ENCODE measurements around the gene NEK9.
"Not testable (repeated sequence)": the region's sequence is repeated elsewhere in the genome, so short reads cannot be mapped to it uniquely, and the experiment has no call there.

The NEK9 gene

DNA sequence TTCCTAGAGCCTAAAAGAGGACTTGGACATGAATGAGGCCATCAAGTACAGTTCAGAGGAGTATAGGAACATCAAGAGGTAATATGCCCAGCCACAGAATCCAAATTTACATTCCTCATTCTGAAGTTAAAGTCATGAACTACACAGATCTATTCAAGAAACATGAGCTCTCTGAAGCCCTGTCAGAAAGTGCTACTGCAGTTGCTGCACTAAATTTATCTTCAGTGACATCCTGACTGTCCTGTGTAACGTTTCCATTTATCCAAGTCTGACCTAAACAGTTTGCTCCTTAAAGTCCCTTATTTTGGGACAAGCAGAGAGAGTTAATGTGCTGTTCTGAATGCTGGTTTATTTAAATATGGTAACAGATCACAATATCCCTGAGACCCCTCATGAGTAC lies 28.2 kb downstream of the NEK9 start:
- DNase-seq = no peak

DNA sequence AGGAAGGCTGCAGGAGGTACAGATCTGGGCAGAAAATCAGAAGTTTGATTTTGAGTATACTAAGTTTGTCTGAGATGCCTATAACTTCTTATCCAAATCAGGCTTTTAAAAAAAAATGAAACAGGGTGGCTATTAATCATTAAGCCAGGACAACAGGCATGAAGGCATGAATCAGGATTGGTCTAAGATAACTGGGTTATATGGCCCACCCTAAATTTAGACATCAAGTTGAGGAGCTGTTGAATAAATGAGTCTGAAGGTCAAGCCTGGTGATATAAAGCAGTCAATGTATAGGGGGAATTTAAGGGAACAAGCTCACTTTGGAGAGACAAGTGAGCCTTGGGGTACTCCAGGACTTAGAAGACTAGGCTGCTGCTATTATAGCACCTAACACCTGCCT lies 28.6 kb downstream of the NEK9 start:
- DNase-seq = no peak

DNA sequence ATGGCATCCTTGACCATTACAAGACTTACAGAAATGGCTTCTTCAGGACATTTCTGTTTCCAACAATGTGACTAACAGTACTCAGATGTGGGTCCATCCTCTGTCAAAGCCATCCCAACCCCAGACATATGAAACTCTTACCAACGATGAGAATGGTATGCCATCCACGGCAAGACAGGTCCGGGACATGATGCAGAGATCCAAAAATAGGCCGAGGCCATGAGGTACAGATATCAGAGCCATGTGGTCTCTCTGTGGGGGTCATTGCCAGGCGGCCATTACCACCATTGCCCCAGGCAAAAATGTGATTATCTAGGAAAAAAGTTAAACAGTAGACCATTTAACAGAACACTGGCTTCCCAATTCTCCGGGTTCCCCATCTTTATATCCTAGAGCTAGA lies 29.9 kb downstream of the NEK9 start:
- DNase-seq = no peak

DNA sequence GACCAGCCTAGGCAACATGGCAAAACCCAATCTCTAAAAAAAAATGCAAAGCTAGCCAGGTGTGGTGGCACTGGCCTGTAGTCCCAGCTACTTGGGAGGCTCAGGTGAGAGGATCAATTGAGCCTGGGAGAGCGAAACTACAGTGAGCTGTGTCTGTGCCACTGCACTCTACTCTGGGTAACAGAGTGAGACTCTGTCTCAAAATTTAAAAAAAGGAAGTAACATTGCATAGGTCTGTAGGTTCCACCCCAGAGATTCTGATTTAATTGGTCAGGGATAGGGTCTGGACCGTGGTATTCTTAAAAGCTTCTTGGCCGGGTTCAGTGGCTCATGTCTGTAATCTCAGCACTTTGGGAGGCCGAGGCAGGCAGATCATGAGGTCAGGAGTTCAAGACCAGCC lies 31.2 kb downstream of the NEK9 start:
- no peak for DNase-seq

DNA sequence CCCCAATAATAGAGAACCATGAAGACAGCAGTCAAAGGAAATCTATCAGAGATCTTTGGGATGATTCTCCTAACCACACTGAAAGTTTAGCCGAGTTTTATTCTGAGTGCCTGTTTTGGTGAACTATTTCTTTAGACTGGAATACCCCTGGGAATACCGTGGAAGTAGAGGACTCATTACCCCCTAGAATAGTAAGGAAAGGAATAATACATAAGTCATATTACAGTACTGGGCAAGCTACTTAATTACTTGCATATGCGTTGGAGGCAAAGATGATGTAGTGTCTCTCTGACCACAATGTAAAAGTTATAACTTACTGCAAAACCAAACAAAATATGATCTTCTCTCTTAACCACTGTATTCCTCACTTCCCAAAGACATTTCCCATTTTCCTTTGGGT lies 32.0 kb downstream of the NEK9 start:
- DNase-seq = no peak

DNA sequence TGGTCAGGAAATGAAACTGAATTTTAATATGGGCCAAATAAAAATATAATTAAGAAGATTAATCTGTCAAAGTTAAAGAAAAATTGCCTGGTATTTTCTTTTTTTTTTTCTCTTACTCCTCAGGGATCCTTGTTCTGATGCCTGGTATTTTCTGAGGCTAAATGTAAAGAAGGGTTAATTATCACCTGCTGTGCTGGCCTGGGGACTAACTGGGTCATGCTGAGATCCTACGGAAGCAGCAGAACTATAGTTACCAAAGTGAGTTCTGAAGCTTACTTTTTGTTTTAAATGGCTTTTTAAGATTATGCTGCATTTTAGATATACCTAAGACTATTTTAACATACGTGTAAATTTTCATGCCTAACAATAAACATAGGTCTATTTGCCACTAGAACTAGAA lies 34.1 kb downstream of the NEK9 start:
- no peak for DNase-seq

DNA sequence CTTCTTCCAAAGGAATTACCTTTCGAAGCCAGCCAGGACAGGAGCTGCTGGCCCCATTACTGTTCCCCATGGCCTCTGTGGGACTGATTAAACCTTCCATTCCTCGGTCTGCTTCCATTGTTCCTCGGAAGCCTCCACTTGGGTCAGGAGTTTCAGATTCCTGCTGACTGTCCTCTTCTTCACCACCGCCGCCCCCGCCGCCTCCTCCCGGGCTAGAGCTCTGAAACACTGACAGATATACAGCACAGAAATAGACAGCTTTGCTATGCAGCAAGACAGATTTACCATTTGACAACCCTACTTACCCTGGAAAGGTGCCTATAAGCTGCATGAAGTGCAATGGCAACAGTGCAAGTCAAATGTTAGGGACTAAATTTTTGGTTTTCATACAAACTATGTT lies 35.6 kb downstream of the NEK9 start:
- DNase-seq = no peak

DNA sequence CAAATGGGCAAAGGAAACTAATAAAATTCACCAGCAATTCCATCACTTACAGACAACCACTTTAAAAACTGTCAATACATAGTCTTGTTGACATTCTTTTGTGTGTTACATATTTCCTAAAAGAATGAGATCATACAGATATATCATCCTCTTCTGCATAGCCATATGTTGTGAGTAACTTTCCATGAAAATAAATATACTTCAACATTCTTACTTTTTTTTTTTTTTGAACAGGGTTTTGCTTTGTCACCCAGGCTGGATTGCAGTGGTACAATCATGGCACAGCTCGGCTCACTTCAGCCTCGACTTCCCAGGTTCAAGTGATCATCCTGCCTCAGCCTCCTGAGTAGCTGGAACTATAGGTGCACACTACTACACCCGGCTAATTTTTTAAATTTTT lies 36.5 kb downstream of the NEK9 start:
- DNase-seq = peak; percentile 22

DNA sequence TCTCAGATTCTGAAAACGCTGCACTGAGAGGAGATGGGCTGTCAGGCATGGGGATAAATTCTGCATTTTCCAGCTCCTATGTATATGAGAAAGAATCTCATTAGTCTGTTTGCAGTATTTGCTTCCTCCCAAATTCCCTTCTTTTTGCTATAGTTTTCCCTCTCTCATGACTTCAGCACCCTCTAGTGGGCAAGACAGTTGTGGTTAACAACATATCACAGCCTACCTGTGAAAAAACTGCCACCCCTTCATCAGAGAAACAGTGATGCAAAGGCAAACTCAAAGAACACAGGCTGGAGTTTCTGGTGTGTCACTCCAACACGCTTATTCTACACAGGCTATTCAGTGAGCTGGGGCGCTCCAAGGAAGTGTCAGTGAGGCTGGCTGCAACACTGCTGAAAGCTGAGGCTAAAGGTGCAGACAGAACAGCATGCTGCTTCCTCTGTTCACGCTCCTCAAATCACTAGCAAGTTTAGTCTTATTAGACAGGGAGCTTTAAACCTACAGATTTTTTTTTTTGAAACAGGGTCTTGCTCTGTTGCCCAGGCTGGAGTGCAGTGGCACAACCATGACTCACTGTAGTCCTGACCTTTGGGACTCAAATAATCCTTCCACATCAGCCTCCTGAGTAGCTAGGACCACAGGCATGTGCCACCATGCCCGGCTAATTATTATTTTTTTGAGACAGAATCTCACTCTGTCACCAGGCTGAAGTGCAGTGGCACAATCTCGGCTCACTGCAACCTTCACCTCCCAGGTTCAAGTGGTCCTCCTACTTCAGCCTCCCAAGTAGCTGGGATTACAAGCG lies 38.1 kb downstream of the NEK9 start:
- peak; percentile 60 for DNase-seq

DNA sequence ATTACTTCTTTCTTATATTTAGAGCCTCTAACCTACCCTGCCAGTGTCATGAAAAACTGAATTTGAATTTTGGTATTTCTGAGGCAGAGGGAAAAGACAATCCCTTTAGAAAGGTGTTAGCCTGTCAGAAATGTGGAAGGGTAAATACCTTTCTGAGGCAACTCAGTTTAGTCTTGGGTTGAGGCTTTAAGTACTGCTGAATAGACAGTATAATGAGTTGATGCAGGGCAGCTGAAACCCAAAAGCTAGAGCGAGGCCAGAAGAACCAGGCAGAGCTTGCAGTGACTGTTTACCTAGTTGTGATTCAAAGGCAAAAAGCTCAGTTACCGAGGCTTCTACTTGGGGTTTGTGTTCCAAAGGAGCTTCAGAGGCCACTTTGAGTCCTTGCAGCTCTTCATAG lies 38.7 kb downstream of the NEK9 start:
- no peak for DNase-seq

DNA sequence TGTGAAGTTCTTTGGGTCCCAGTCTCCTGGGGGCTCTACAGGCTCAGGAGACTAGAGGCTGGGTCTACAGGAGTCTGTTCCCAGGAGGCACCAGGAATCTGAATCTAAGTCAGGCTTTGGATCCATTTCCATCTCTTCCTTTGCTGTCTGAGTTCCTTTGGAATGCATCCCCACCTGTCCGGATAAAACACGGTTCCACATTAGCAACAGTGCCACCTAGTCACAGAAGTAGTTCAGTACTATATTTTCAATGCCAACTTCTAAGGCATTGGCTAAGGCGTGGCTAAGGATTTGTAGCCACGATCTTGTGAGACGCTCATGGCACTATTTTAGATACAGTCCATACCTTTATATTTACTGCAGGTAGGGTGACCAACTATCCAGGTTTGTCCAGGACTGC lies 42.3 kb downstream of the NEK9 start:
- DNase-seq = no peak

DNA sequence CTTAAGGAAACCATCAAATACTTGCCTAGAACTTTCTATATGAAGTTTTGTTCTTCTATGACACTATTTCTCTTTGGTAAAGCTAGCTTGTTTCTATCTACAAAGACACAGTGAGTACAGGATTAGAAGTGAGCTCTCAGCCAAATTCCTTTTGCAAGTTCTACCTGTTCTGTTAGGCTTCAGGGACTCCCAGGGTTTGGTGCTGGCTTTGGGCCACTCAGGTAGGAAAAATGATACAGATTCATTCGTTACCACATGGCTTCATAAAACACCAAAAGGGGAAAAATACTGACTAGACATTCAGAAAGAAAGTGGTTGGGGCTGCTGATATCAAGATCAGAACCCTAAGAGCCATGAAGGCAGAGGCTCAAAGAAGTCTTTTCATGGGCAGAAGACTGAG lies 43.6 kb downstream of the NEK9 start:
- DNase-seq = no peak

DNA sequence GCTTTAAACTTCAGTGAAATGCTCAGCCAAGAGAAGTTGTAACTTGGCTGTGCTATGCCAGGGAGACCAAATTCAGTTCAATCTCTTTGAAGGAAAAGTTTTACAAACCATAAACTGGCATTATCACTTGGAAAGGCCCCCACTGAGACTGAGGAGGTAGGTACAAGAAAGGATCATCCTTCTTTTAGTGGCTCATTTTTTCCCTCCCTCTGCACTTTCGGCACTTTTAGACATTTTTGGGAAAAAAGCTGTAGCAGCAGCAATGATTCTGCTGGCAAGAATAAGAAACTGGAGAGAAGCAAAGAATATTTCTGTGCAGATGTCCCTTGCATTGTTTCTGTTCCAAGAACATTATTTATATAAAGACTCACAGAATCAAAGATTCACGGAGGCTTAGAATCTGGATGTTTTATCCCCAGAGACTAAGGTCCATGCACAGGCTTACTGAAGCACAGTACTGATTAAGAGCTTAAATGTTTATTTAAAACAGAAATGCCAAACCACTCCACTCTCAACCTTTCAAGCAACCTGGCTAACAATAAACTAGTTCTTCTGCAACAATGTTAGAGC lies 45.1 kb downstream of the NEK9 start:
- DNase-seq = no peak

DNA sequence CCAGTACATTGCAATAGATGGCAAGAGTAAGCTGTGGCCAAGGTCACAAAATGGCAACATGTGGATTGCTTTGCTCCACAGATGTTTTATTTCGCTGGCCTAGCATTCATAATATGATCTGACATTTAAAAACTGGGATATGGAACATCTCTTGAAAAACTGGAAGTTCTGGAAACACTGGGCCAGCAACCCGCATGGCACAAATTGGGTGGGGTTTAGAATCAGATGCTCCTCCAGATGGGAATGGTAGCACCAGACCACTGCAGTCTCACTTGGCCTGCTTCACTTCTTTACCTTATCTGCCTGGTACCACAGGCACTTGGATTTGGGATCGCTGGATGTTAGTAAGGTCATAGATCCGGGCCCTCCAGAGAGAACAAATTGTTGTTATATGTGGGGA lies 47.3 kb downstream of the NEK9 start:
- DNase-seq = no peak

DNA sequence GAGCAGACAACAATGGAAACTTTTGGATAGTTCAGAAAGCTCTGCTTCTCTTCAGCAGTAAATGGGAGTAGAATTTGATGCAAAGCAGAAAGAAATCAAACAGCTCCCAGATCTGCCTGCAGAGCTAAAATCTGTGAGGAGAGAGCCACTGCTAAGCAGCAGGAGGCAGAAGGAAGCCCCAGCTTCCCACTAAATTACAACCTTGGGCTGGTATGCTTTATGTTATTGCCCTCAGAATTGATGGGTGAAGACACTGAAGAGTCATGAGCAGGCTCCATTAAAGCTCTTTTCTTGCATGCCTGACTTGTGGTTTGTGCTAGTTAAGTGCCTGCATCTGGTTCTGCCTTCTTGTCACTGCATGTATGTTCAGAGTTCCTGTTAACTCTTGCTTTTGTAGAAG lies 49.1 kb downstream of the NEK9 start:
- no peak for DNase-seq

DNA sequence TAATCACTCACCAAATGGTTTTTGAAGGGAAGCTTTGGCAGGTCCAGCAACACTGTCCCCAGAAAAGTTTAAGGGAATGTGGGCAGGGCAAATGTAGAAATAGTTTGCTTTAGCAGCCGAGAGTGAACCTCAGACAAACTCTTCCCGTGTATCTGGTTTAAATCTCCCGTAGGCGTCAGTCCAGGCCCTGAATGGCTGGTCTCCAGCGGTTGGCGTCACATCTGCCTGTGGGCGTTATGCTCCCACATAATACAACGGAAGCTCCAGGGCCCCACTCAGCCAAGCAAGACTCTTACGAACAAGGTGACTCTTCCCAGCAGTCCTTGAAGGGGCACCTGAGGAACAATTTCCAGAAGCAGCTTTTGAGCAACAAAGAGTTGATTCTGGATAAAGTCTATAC lies 56.5 kb downstream of the NEK9 start:
- no peak for DNase-seq

DNA sequence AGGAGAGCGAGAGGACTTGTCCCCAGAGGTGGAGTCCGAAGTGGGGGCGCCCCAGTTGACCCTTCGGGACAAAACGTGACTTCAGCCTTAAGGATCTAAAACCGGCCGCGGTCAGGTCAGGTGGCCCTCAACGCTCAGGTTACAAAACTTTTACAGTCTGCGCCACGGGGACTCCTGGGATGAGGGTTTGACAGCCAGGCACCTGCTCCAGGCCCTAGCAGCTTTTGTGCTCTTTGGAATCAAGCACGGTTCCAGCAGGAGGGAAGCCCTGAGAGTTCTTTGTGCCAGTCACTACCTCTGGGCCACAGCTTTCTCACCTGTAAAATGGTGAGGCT lies 57.1 kb downstream of the NEK9 start:
- DNase-seq = no peak

DNA sequence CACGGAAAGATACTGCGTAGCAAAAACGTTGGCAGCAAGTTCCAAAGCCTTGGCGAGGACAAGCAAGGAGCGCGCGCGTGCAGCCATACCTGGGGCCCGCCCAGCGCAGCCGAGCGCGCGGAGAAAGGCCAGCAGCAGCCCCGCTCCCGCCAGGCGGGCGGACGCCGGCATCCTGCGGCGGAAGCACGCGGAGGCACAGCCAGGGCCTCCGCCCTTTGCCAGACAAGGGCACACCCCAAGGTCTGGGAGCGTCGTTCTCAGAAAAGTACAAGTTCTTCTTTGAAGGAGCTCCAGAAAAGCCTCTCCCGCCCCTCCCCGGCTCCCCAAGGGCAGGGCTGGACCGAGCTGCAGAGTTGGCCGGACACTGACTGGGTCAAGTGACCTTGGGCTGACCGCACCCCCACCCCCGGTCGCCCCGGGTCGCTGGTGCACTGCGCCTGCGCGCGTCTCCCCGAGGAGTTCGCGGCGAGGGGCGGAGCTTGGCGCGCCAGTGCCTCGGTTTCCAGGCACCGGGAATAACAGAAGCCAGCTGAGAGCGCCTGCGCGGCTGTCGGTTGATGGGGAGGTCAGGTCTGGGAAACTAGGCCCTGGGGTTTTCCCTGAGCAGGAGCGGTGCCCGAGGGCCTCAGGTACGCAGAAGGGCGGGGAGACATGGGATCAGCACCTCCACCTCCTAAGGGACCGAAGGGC lies 57.6 kb downstream of the NEK9 start, which contains the start of gene ZC2HC1C:
ZC2HC1C (plus strand) TSS at position 521 of the 690 bp plus-strand sequence. CDS start 933 bp downstream, outside the sequence.
- DNase-seq = peak; percentile 79

DNA sequence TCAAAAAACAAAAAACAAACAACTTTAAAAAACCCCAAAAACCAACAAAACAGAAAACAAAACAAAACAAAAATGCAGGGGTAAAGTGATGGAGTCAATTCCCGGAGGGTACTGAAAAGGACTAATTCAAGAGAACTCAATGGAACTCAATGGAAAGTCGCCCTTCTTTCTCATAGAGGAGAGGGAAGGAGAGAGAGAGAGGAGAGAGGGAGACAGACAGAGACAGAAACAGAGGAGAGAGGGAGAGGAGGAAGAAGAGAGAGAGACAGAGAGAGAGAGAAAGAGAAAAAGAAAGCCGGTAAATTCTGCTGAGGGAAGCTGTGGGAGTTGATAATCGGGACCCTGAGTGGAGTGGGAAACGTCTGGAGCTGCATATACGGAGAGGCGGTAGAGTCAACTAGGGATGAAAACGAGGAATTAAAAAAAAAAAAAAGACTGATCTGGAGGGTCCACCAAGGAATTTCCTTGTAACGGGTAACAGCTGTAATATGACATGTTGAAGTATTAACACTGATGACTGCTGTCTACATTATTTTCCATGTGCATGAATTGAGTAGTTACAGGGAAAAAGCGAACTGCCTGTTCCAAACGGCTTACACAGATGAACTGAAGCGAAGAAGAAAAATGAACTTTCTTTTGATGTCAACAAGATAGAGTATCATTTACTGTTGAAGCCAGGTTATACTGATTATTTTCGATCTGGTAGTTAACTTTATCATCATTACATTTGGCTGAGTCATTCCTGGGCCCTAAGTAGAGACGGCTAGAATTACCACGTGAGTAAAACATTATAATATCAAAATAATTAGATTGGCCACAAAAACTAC lies 58.3 kb downstream of the NEK9 start:
- DNase-seq = no peak

DNA sequence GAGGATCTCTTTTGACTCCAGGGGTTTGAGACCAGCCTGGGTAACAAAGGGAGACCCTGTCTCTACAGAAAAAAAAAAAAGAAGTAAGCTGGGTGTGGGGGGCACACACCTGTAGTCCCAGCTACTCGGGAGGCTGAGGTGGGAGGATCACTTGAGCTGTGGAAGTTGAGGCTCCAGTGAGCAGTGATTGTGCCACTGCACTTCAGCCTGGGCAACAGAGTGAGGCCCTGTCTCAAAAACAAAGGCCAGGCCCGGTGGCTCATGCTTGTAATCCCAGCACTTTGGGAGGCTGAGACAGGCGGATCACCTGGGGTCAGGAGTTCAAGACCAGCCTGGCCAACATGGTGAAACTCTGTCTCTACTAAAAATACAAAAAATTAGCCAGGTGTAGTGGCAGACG lies 59.1 kb downstream of the NEK9 start:
- DNase-seq = not testable (repeated sequence)

DNA sequence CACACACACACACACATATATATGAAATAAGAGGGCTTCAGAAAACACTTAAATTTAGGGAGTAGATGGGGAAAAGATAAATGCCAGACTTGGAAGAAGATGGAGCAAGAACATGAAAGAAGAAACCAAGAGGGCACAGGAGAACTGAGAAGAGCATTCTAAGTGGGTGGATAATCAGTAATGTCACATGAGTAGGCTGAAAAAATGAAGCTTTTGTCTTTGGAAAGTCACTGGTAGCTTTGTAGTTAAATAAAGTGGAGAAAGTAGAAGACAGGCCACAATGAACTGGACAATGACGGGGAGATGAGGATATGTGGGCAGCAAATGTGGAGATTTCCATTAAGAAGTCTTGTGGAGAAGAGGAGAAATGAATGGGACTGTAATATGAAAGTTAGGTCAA lies 59.6 kb downstream of the NEK9 start:
- DNase-seq = no peak

DNA sequence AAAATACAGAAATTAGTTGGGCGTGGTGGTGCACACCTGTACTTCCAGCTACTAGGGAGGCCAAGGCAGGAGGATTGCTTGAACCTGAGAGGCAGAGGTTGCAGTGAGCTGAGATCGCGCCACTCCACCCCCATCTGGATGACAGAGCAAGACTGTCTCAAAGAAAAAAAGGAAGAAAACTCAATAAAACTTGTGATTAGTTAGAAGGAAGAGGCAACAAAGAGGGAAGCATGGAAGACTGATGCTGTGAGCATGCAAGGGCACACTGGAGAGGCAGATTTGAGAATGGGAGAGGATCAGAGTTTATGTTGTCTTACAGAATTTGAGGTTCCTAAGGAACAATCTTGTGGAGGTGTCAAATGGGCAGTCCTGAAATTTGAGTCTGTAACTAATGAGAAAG lies 60.2 kb downstream of the NEK9 start:
- DNase-seq = no peak

DNA sequence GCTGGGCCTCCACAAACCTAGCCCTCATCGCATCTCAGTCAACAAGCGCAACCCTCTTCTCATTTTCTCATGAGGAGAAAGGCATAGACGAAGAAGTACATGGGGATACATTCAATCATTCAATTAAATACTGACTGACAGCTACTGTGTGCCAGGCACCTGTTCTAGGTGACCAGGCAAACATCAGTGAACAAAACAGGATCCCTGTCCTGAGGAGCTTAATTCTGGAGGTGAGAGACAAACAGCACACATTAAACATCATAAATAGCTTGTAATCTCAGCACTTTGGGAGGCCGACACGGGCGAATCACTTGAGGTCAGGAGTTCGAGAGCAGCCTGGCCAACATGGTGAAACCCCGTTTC lies 62.7 kb downstream of the NEK9 start:
- no peak for DNase-seq
